Heart right ventricle (tissue), 16 donors: ENCODE data around the gene AMY1A. TPM values are rescaled to one million over a fixed set of nuclear protein-coding genes. Genes with fewer than 3 reads are reported as not detected.
"Not testable (repeated sequence)": the region's sequence is repeated elsewhere in the genome, so short reads cannot be mapped to it uniquely, and the experiment has no call there.

Experiments
- ATAC-seq, 8 donors: fragments of 200-7000 bp; cut with Tn5 transposase; one replicate each; pipeline ENCODE4 v1.9.1; 2020; ENCODE audit warnings: mild to moderate bottlenecking in 8 of 8, moderate library complexity in 8 of 8, moderate number of reproducible peaks in 1 of 8
- DNase-seq, 2 donors: peaks; one replicate each; pipeline ENCODE4 v3.0.0-alpha.2; 2020
- H3K27ac ChIP-seq, 10 donors: fragments of 200-600 bp; sonication (generic) in 2 of 10; one replicate each; pipeline versions ENCODE4 v1.5.0 to v1.8.0; 2020 to 2022; ENCODE audit warnings: mild to moderate bottlenecking in 3 of 10
- H3K27me3 ChIP-seq, 7 donors: fragments of 200-600 bp; one replicate each; pipeline ENCODE4 v1.8.0; 2021 to 2022; ENCODE audit warnings: mild to moderate bottlenecking in 2 of 7
- H3K36me3 ChIP-seq, 9 donors: fragments of 200-600 bp; sonication (generic) in 1 of 9; one replicate each; pipeline versions ENCODE4 v1.5.0 to v1.8.0; 2020 to 2022; ENCODE audit warnings: mild to moderate bottlenecking in 2 of 9
- H3K4me1 ChIP-seq, 9 donors: fragments of 200-600 bp; sonication (generic) in 1 of 9; one replicate each; pipeline versions ENCODE4 v1.5.0 to v1.8.0; 2020 to 2022; ENCODE audit warnings: mild to moderate bottlenecking in 4 of 9
- H3K4me3 ChIP-seq, 10 donors: fragments of 200-600 bp; sonication (generic) in 2 of 10; one replicate each; pipeline versions ENCODE4 v1.5.0 to v1.8.0; 2020 to 2022; ENCODE audit warnings: mild to moderate bottlenecking in 7 of 10, moderate library complexity in 2 of 10
- H3K9me3 ChIP-seq, 11 donors: fragments of 200-600 bp in 10 of 11; sonication (generic) in 2 of 11; one replicate each; pipeline versions ENCODE4 v1.5.0 to v1.8.0; 2013 to 2022; ENCODE audit warnings: mild to moderate bottlenecking in 2 of 11, control low read depth in 1 of 11, moderate library complexity in 1 of 11
- WGBS, 2 donors: extraction: QIAGEN DNeasy Blood & Tissue Kit; methylation state at CpG; one replicate each; pipeline ENCODE4 v1.1.7; 2013; ENCODE audit warnings: inconsistent platforms in 1 of 2; 5-methylcytosine and 5-hydroxymethylcytosine counted together
- intact Hi-C, 10 donors: fragments of 100-400 bp; cut with DNase I; formaldehyde crosslinking; loops; one replicate each; pipeline versions ENCODE4 v1.11.1 to v1.14.2; 2022
- polyA plus RNA-seq, 2 donors: library from polyadenylated mRNA; stranded (reverse); fragments of 200-250 nt; gene quantifications; one replicate each; pipeline ENCODE4 v1.2.3, GENCODE V29; 2013
- total RNA-seq, 10 donors: library from RNA; stranded (reverse); fragmentation: NEBNext Ultra II Directional in 3 of 10; extraction: Animal tissue kit (Norgen Biotek cat#: 25700) in 3 of 10; gene quantifications; one replicate each; pipeline versions ENCODE4 v1.2.1 to v1.2.4, GENCODE V29; 2021 to 2023
- donor health status: Arrhythmogenic right ventricular cardiomyopathy.
- donor health status: ischemic (EF 13 %, LVEDD 7.1; RV severe dilation, severe dysfunction).
- donor health status: healthy with polysubstance abuse.
- donor health status: DM: no; HTN: yes; CAD: no.
- donor health status: DM: no; HTN: no; CAD: no.
- donor health status: ischemic (EF 25% LVEDD 6.9; RV normal size, moderate dysfunction).
- donor health status: ischemic (EF 25% LVEDD 5.7; RV mildly dilated, moderate dysfunction).
- donor health status: healthy.
- donor health status: DM: yes; HTN: yes; CAD: no.
- donor health status: Ischemic cardiomyopathy.
- donor health status: ischemic (EF 35%, LVEDD 5.7; RV mildly dilated, moderate dysfunction).
- donor health status: nonischemic (EF 11% LVEDD 7.7; RV severe dilation, severe dysfunction).
- donor health status: DM: yes; HTN: yes; CAD: no.
- donor health status: PGD.
- donor health status: ischemic (EF 29% LVEDD 5.4; RV normal size, mild dysfunction).
- donor health status: nonischemic (EF 23%, LVEDD 6.1; RV moderate dilation, normal function).

Gene AMY1A
- total and polyA plus RNA-seq, 12 donors: not detected

DNA sequence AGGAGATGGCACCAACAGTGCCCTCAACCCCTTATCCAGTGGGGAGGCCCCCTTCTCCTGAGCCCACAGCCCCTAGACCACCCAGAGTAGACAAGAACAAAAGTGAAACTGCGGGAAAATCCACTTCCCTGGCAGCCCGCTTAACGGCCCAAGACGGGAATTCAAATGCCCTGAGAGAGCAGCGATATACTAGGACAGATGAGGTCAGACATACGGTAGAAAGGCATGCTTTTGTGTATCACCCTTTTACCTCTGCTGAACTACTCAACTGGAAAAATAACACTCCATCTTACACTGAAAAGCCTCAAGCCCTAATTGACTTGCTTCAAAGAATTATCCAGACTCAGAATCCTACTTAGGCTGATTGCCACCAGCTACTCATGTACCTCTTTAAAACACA is 41.9 kb downstream of the AMY1A start:
- H3K9me3 ChIP-seq, H3K4me1 ChIP-seq, H3K36me3 ChIP-seq, ATAC-seq, H3K27me3 ChIP-seq, H3K27ac ChIP-seq, DNase-seq, intact Hi-C loops, H3K4me3 ChIP-seq: not testable (repeated sequence)
- WGBS, 2 donors: no CpG with 5 or more reads among the region's 6 CpGs

DNA sequence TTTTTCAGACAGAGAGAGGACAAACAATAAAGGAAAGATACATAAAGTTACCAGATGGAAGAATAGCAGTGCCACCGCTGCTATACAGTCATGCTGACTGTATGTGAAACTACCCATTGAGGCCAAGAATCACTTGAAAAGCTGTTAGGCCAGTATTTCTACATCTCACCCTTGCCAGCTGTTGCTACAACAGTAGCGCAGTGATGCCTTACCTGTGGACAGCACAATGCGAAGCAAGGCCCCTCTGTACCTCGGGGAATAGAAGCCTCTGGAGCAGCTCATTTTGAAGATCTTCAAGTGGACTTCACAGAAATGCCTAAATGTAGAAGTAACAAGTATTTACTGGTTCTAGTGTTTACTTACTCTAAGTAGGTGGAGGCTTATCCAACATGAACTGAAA is 45.1 kb downstream of the AMY1A start:
- DNase-seq, H3K4me1 ChIP-seq, ATAC-seq, H3K36me3 ChIP-seq, H3K27ac ChIP-seq, H3K27me3 ChIP-seq, intact Hi-C loops, H3K9me3 ChIP-seq, H3K4me3 ChIP-seq: not testable (repeated sequence)
- no CpG with 5 or more reads among the region's 4 CpGs for WGBS, 2 donors

DNA sequence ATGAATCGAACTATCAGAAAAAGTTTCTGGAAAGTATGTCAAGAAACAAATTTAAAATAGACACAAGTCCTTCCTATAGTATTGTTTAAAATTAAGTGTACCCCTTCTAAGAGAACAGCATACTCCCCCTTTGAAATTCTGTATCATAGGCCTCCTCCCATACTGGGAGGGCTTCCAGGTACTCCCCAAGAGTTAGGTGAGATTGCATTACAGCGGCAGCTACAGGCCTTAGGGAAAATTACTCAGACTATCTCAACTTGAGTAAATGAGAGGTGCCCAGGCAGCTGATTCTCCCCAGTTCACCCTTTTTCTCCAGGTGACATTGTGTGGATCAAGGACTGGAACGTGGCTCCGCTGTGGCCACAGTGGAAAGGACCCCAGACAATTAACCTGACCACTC is 45.7 kb downstream of the AMY1A start:
- H3K4me1 ChIP-seq, H3K36me3 ChIP-seq, H3K27me3 ChIP-seq, ATAC-seq, H3K9me3 ChIP-seq, H3K27ac ChIP-seq, intact Hi-C loops, H3K4me3 ChIP-seq, DNase-seq: not testable (repeated sequence)
- no CpG with 5 or more reads among the region's 4 CpGs for WGBS, 2 donors

DNA sequence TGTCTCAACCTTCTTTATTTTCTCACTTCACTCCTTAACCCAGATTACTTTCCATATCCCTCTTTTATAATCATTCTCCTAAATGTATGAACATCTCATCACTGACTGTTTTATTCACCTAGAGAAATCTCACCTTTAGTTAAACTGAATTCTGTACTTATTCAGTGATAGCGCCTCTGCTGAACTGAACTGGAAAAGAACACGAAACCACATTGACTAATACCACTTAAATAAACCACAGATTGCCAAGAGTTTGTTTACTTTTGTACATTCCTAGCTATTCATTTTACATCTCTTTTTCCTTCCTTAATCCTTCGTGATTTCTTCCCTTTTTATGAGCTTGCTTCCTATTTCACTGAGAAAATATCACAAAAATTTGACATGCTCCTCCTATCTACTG is 52.1 kb downstream of the AMY1A start:
- H3K4me1 ChIP-seq, H3K27ac ChIP-seq, DNase-seq, H3K4me3 ChIP-seq, H3K9me3 ChIP-seq, H3K27me3 ChIP-seq, ATAC-seq, H3K36me3 ChIP-seq, intact Hi-C loops: not testable (repeated sequence)
- WGBS, 2 donors: no CpG with 5 or more reads among the region's 3 CpGs

DNA sequence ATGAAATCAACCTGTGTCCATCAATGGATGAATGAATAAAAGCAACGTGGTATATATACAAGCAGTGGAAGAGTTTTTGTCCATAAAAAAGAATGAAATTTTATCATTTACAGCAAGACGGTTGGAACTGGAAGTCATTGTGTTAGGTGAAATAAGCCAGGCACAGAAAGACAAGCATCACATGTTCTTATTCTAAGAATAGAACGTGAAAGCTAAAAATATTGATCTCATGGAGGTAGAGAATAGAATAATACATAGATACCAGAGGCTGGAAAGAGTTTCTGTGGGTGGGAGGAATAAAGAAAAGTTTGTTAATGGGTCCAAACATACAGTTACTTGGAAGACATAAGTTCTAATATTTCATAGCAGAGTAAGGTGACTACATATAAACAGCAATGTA is 54.8 kb downstream of the AMY1A start:
- H3K27me3 ChIP-seq, H3K4me1 ChIP-seq, H3K9me3 ChIP-seq, intact Hi-C loops, H3K4me3 ChIP-seq, H3K27ac ChIP-seq, DNase-seq, H3K36me3 ChIP-seq: not testable (repeated sequence)
- ATAC-seq: peak in 2 of 8 donors; percentile 51 to 63
- no CpG with 5 or more reads among the region's 3 CpGs for WGBS, 2 donors

Other genes with a start within 250 kb of the AMY1A start
- 10 to 100 TPM; 13.1 to 27.2 (median 22.6) TPM for gene RNPC3, start 130.1 kb upstream of the AMY1A start, total RNA-seq
- gene RNPC3, start 130.1 kb upstream of the AMY1A start, polyA plus RNA-seq: 1 to 10 TPM; 8.0 to 9.1 TPM
- gene AMY2B, start 84.2 kb upstream of the AMY1A start, total RNA-seq: 10 to 100 TPM; 13.0 to 43.5 (median 28.0) TPM
- 100 to 1,000 TPM in 1 of 2 donors, 1 to 10 TPM in 1; 5.9 to 101 TPM for gene AMY2B, start 84.2 kb upstream of the AMY1A start, polyA plus RNA-seq
- 1 to 10 TPM in 2 of 10 donors, under 1 TPM in 5, not detected in 3; 0.56 to 1.4 (median 0.81) TPM for gene AMY2A, start 38.3 kb upstream of the AMY1A start, total RNA-seq
- gene AMY2A, start 38.3 kb upstream of the AMY1A start, polyA plus RNA-seq: not detected
- not detected for gene AMY1B, start 40.5 kb downstream of the AMY1A start, total RNA-seq
- gene AMY1B, start 40.5 kb downstream of the AMY1A start, polyA plus RNA-seq: not detected
- not detected for gene AMY1C, start 94.1 kb downstream of the AMY1A start, total RNA-seq
- not detected for gene AMY1C, start 94.1 kb downstream of the AMY1A start, polyA plus RNA-seq